Measurements from ENCODE around the gene CUL2.

GRCh38 chr10:35042783-35043182, 47.4 kb downstream of the CUL2 start:
- TF ChIP-seq CTCF (IDR thresholded peaks at IDR 0.05; ENCODE audit: insufficient read depth, low read length, poor library complexity, severe bottlenecking) (no peak), EZH2phosphoT487 (conservative IDR thresholded peaks at IDR 0.05; ENCODE audit: low read length) (no peak)
